ENCODE data around the gene MYO1E.

GRCh38 chr15:59154243-59154642, 218.4 kb downstream of the MYO1E start:
- TF ChIP-seq RCOR1 (IDR thresholded peaks at IDR 0.05; ENCODE audit: insufficient replicate concordance, low read length) (no peak), SMC3 (IDR thresholded peaks at IDR 0.05; ENCODE audit: low read depth, low read length) (no peak), CTCF (conservative IDR thresholded peaks at IDR 0.05; ENCODE audit: low read depth, low read length) (no peak), RAD21 (IDR thresholded peaks at IDR 0.05; ENCODE audit: low read length) (no peak), POLR2A (IDR thresholded peaks at IDR 0.05; ENCODE audit: low read depth, low read length) (no peak), USF2 (IDR thresholded peaks at IDR 0.05; ENCODE audit: low read depth, low read length) (no peak), MAZ (IDR thresholded peaks at IDR 0.05; ENCODE audit: borderline replicate concordance, low read depth, low read length) (no peak)

All from IMR-90 (cell line).